Fibroblast of lung (primary cell): Measurements from ENCODE around the gene FGF22. TPM values are rescaled to one million over a fixed set of nuclear protein-coding genes. Genes with fewer than 3 reads are reported as not detected.
A peak's percentile ranks its signal among the peaks of the same experiment; 100 is the strongest.
"Not testable (repeated sequence)": the region's sequence is repeated elsewhere in the genome, so short reads cannot be mapped to it uniquely, and the experiment has no call there.

Experiments
- DNase-seq, 2 donors: peaks; one replicate each; pipeline versions ENCODE4 v3.0.0 to v3.0.0-alpha.2; 2010; ENCODE audit warnings: low read depth in 2 of 2
- H2AFZ ChIP-seq: 2 replicates; pipeline ENCODE4 v1.5.1; 2012; ENCODE audit warnings: low read length, control low read depth, inconsistent platforms
- H3K27ac ChIP-seq: 2 replicates; pipeline ENCODE4 v1.5.1; 2011; ENCODE audit warnings: low read length, control low read depth; ENCODE audit not compliant: insufficient read depth
- H3K27me3 ChIP-seq: 2 replicates; pipeline ENCODE4 v1.5.1; 2011; ENCODE audit warnings: mild to moderate bottlenecking, low read length; ENCODE audit not compliant: control insufficient read depth, insufficient read depth
- H3K36me3 ChIP-seq: 2 replicates; pipeline ENCODE4 v1.5.1; 2011; ENCODE audit warnings: low read length; ENCODE audit not compliant: control insufficient read depth, insufficient read depth
- H3K4me1 ChIP-seq: 2 replicates; pipeline ENCODE4 v1.5.1; 2011; ENCODE audit warnings: low read length; ENCODE audit not compliant: control insufficient read depth, insufficient read depth; ENCODE audit errors: extremely low read depth
- H3K4me2 ChIP-seq: 2 replicates; pipeline ENCODE4 v1.5.1; 2011; ENCODE audit warnings: low read length, control low read depth; ENCODE audit not compliant: insufficient read depth; ENCODE audit errors: extremely low read depth
- H3K4me3 ChIP-seq, 4 experiments: fragments of 200-600 bp in 1 of 4; sonication (generic) in 1 of 4; replicated peaks in 1 of 4; 2 replicates each; pipeline ENCODE4 v1.5.1; 2011 to 2016; ENCODE audit warnings: low read length in 4 of 4, low read depth in 3 of 4, mild to moderate bottlenecking in 3 of 4, control low read depth in 2 of 4, inconsistent platforms in 1 of 4, mixed read lengths in 1 of 4; ENCODE audit not compliant: insufficient read depth in 1 of 4; ENCODE audit errors: control extremely low read depth in 1 of 4
- H3K79me2 ChIP-seq: 2 replicates; pipeline ENCODE4 v1.5.1; 2012; ENCODE audit warnings: mild to moderate bottlenecking, low read length, inconsistent platforms; ENCODE audit not compliant: control insufficient read depth, insufficient read depth
- H3K9ac ChIP-seq: 2 replicates; pipeline ENCODE4 v1.5.1; 2011; ENCODE audit warnings: mild to moderate bottlenecking, low read length, control low read depth; ENCODE audit not compliant: insufficient read depth
- H3K9me3 ChIP-seq: 2 replicates; pipeline ENCODE4 v1.5.1; 2012; ENCODE audit warnings: low read depth, low read length; ENCODE audit not compliant: control insufficient read depth, insufficient read depth
- H4K20me1 ChIP-seq: 2 replicates; pipeline ENCODE4 v1.5.1; 2011; ENCODE audit warnings: low read length; ENCODE audit not compliant: control insufficient read depth, insufficient read depth; ENCODE audit errors: extremely low read depth
- EZH2 ChIP-seq: IDR thresholded peaks from 2 replicates; pipeline ENCODE4 v1.5.1; 2012; ENCODE audit warnings: low read length, control low read depth, mild to moderate bottlenecking; ENCODE audit errors: missing control alignments
- polyA plus RNA-seq, 2 donors: library from polyadenylated mRNA; depleted of rRNA in 1 of 2; stranded (reverse) in 1 of 2; unstranded in 1 of 2; fragments of >200 nt; gene quantifications; 2 replicates each; pipeline ENCODE4 v1.2.1, GENCODE V29; 2011 to 2012; ENCODE audit warnings: missing spikeins in 1 of 2
- total RNA-seq: library from RNA; depleted of rRNA; stranded (reverse); fragments of >200 nt; gene quantifications from 2 replicates; pipeline ENCODE4 v1.2.1, GENCODE V29; 2014
- TF ChIP-seq, protein P1 (sequence below), 2 donors: IDR thresholded peaks in 1 of 2; conservative IDR thresholded peaks in 1 of 2; 1 replicate in 1 of 2; 2 replicates in 1 of 2; pipeline ENCODE4 v1.5.1; 2011 to 2012; ENCODE audit warnings: low read length in 2 of 2, control low read depth in 1 of 2, inconsistent platforms in 1 of 2, low read depth in 1 of 2, mild to moderate bottlenecking in 1 of 2

The FGF22 gene
- total and polyA plus RNA-seq, 2 donors (not counting 1 experiment from before 2014, with no cell fraction given): under 0.01 TPM; not detected in 1

DNA sequence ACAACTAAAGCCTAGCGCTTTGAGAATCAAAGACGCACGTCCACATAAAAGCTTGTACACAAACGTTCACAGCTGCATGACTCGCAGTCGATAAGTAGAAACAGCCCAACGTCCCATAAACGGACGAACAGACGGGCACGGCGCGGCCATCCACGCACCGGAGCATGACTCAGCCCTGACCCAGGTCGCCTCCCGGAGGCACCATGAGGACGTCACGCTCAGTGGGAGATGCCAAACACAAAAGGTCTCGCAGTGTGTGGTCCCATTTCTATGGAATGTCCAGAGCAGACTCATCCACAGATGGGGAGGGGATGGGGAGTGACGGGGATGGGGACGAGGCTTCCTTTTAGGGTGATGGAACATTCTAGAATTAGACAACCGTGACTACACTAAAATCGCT is 15.7 kb upstream of the FGF22 start:
- Histone ChIP-seq H3K27me3 (no peaks in the 10 kb centered on the region), H4K20me1 (no peaks in the 10 kb centered on the region), H3K79me2 (no peaks in the 10 kb centered on the region), H3K9me3 (no peaks in the 10 kb centered on the region), H3K4me1 (no peaks in the 10 kb centered on the region), H2AFZ (no peak overlapping the region), H3K36me3 (peaks cover 9% of the 10 kb centered on the region), H3K4me3 (no peak overlapping the region), H3K27ac (no peak overlapping the region), H3K4me2 (no peak overlapping the region), H3K9ac (no peak overlapping the region)
- no peak for TF ChIP-seq EZH2
- TF ChIP-seq, protein P1, sequence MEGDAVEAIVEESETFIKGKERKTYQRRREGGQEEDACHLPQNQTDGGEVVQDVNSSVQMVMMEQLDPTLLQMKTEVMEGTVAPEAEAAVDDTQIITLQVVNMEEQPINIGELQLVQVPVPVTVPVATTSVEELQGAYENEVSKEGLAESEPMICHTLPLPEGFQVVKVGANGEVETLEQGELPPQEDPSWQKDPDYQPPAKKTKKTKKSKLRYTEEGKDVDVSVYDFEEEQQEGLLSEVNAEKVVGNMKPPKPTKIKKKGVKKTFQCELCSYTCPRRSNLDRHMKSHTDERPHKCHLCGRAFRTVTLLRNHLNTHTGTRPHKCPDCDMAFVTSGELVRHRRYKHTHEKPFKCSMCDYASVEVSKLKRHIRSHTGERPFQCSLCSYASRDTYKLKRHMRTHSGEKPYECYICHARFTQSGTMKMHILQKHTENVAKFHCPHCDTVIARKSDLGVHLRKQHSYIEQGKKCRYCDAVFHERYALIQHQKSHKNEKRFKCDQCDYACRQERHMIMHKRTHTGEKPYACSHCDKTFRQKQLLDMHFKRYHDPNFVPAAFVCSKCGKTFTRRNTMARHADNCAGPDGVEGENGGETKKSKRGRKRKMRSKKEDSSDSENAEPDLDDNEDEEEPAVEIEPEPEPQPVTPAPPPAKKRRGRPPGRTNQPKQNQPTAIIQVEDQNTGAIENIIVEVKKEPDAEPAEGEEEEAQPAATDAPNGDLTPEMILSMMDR (conservative IDR thresholded peaks at IDR 0.05 in 1 of 2, IDR thresholded peaks at IDR 0.05 in 1 of 2; ENCODE audit: low read depth in 1 of 2, low read length in 2 of 2): no peak
- peak; percentile 78 to 94 for DNase-seq

DNA sequence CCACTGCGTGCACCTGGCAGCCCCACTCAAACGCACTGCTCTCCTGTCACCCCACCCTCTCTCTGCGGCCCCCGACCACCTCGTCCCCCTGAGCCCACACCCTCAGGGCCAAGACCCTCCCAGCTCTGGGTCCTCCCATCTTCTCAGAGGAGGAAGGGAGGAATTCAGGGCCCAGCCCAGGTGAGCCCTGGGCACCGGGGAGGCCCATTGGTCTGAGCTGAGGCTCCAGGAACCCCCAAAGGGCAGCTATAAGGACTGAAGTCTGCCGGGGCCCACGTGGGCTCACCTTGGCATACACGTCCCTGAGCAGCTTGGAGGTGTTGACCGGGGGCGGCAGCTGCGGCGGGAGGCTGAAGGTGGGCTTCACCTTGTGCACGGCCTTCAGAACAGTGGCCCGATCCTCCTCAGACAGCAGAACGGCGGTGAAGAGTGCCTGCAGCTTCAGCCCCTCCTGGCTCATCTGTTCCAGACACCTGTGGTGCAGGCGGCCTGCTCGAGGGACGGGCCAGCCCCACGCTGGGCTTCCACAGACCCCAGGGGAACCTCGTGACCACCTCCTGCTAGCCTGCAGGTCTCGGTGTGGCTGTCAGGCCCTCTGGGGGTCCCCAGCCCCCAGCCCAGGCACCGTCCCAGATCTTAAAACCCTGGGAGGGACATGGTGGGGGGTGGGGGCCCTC is 15.1 kb upstream of the FGF22 start:
- no peak overlapping the region for H3K4me2 ChIP-seq

DNA sequence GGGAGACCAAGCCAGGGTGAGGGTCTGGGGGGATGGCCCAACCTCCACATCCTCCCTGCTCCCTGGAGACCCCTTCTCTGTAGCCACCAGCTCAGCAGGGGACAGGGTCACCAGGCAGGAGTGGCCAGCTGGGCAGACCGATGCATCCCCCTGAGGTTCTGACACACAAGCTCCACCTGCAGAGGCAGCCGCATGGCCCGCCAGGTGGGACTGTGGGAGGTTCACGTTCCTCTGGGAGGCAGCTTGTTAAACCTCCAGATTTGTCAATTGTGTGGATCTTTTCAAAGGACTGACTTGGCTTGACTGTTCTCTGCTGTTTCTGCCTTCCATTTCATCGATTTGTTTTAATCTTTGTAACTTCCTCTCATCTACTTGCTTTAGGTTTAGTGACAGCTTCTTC is 14.4 kb upstream of the FGF22 start:
- Histone ChIP-seq H4K20me1 (no peaks in the 10 kb centered on the region), H3K4me3 (no peak overlapping the region), H3K4me1 (no peaks in the 10 kb centered on the region), H3K36me3 (peaks cover 9% of the 10 kb centered on the region), H2AFZ (no peak overlapping the region), H3K27ac (no peak overlapping the region), H3K27me3 (no peaks in the 10 kb centered on the region), H3K79me2 (no peaks in the 10 kb centered on the region), H3K9ac (no peak overlapping the region), H3K4me2 (no peak overlapping the region), H3K9me3 (no peaks in the 10 kb centered on the region)
- DNase-seq: no peak
- TF ChIP-seq EZH2: no peak

More for the DNA sequence above, 15.1 kb upstream of the FGF22 start:
- H3K27ac ChIP-seq: no peak overlapping the region
- H3K79me2 ChIP-seq: no peaks in the 10 kb centered on the region
- H3K9me3 ChIP-seq: no peaks in the 10 kb centered on the region
- H3K4me1 ChIP-seq: no peaks in the 10 kb centered on the region
- DNase-seq: no peak
- H3K9ac ChIP-seq: no peak overlapping the region
- no peaks in the 10 kb centered on the region for H3K27me3 ChIP-seq
- H3K4me3 ChIP-seq: no peak overlapping the region
- peaks cover 9% of the 10 kb centered on the region for H3K36me3 ChIP-seq
- TF ChIP-seq, protein P1 (conservative IDR thresholded peaks at IDR 0.05 in 1 of 2, IDR thresholded peaks at IDR 0.05 in 1 of 2; ENCODE audit: low read depth in 1 of 2, low read length in 2 of 2): no peak
- no peak for TF ChIP-seq EZH2
- no peak overlapping the region for H2AFZ ChIP-seq
- H4K20me1 ChIP-seq: no peaks in the 10 kb centered on the region

DNA sequence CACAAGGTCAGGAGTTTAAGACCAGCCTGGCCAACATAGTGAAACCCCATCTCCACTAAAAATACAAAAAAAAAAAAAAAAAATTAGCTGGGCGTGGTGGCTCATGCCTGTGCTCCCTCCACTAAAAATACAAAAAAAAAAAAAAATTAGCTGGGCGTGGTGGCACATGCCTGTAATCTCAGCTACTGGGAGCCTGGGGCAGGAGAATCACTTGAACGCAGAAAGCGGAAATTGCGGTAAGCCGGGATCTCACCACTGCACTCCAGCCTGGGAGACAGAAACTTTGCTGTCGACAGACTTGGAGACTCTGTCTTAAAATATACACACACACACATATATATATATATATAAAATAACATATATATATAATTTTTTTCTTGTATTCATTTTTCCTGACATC is 13.1 kb upstream of the FGF22 start:
- H3K4me1 ChIP-seq, H3K27ac ChIP-seq, H3K79me2 ChIP-seq, H3K4me3 ChIP-seq, H4K20me1 ChIP-seq, H3K27me3 ChIP-seq, H3K4me2 ChIP-seq, DNase-seq, H3K36me3 ChIP-seq, H3K9me3 ChIP-seq, H3K9ac ChIP-seq, H2AFZ ChIP-seq: not testable (repeated sequence)
